ENCODE results near the gene ADH1A. TPM values are rescaled to one million over a fixed set of nuclear protein-coding genes. Genes with fewer than 3 reads are reported as not detected.

The ADH1A gene
- total RNA-seq, 2 experiments from 2014 or later: not detected

DNA sequence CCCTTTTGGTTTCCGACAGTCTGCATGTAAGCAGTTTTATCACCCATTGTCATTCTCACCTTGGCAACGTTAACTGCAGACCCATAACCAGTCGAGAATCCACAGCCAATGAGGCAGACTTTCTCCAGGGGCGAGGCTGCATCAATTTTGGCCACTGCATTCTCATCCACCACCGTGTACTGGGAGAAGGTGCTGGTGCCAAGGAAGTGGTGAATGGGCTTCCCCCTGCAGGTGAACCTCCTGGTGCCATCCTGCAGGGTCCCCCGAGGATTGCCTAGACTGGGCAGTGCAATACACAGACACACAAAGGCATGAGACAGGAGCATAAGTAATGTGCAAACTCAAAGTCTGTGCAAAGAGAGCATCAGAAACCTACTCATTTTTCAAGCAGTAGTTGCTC is 25.1 kb upstream of the ADH1A start:
- no peaks in the 10 kb centered on the region for H3K36me3 ChIP-seq (ENCODE audit: insufficient read depth, low read length)
- Mint-ChIP-seq H3K27ac (no peak overlapping the region), H3K4me1 (ENCODE audit: low read depth) (no peaks in the 10 kb centered on the region), H3K9me3 (no peaks in the 10 kb centered on the region), H3K27me3 (peaks cover 28% of the 10 kb centered on the region), H3K36me3 (ENCODE audit: low read depth) (no peaks in the 10 kb centered on the region), H3K4me3 (no peak overlapping the region)
- H3K9me3 ChIP-seq (ENCODE audit: control insufficient read depth in 1 of 2, insufficient read depth in 1 of 2, low read length in 2 of 2): no peaks in the 10 kb centered on the region
- no peak overlapping the region for H3K27ac ChIP-seq (ENCODE audit: low read depth in 1 of 2, low read length in 2 of 2)
- TF ChIP-seq, protein P1, sequence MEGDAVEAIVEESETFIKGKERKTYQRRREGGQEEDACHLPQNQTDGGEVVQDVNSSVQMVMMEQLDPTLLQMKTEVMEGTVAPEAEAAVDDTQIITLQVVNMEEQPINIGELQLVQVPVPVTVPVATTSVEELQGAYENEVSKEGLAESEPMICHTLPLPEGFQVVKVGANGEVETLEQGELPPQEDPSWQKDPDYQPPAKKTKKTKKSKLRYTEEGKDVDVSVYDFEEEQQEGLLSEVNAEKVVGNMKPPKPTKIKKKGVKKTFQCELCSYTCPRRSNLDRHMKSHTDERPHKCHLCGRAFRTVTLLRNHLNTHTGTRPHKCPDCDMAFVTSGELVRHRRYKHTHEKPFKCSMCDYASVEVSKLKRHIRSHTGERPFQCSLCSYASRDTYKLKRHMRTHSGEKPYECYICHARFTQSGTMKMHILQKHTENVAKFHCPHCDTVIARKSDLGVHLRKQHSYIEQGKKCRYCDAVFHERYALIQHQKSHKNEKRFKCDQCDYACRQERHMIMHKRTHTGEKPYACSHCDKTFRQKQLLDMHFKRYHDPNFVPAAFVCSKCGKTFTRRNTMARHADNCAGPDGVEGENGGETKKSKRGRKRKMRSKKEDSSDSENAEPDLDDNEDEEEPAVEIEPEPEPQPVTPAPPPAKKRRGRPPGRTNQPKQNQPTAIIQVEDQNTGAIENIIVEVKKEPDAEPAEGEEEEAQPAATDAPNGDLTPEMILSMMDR (IDR thresholded peaks at IDR 0.05): no peak
- no peak for ATAC-seq (ENCODE audit: poor library complexity)
- H3K27me3 ChIP-seq (ENCODE audit: control insufficient read depth in 1 of 2, insufficient read depth in 2 of 2, low read length in 2 of 2): peaks cover 0 to 7% of the 10 kb centered on the region in 2 experiments
- no peak for DNase-seq
- POLR2A ChIA-PET: interaction anchor here (0.7 kb wide), 1 partner anchor 1473 kb away, joined by 3 read pairs; no protein-coding TSS in a partner anchor
- H3K4me1 ChIP-seq (ENCODE audit: insufficient read depth, low read length): no peaks in the 10 kb centered on the region
- intact Hi-C loops (cut with DNase I, micrococcal nuclease): no loop called here
- CTCF ChIA-PET: no interaction called here
- no peak overlapping the region for H3K4me3 ChIP-seq (ENCODE audit: low read length)

DNA sequence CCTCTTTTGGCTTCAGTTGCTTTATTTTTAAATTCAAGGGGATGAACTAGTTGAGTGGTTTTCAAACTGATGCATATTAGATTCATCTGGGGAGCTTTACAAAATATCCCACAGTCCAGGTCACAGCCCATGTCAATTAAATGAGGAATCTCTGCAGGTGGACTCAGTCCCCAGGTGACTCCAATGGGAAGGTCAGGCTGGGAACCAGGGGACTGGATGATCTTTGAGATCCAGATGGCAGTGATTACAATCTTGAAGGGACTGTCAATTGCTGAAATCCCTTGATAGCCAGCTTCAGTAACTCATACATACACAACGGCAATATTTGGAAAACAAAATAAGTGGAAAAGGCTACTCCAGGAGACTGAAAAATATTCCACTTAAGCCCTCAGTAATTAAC is 23.4 kb upstream of the ADH1A start:
- Mint-ChIP-seq H3K27me3 (peaks cover 27% of the 10 kb centered on the region), H3K27ac (no peak overlapping the region), H3K4me3 (no peak overlapping the region), H3K9me3 (no peaks in the 10 kb centered on the region), H3K4me1 (ENCODE audit: low read depth) (no peaks in the 10 kb centered on the region), H3K36me3 (ENCODE audit: low read depth) (no peaks in the 10 kb centered on the region)
- POLR2A ChIA-PET: no interaction called here
- Histone ChIP-seq H3K9me3 (ENCODE audit: control insufficient read depth in 1 of 2, insufficient read depth in 1 of 2, low read length in 2 of 2) (no peaks in the 10 kb centered on the region), H3K4me3 (ENCODE audit: low read length) (no peak overlapping the region), H3K4me1 (ENCODE audit: insufficient read depth, low read length) (no peaks in the 10 kb centered on the region), H3K36me3 (ENCODE audit: insufficient read depth, low read length) (no peaks in the 10 kb centered on the region), H3K27ac (ENCODE audit: low read depth in 1 of 2, low read length in 2 of 2) (no peak overlapping the region), H3K27me3 (ENCODE audit: control insufficient read depth in 1 of 2, insufficient read depth in 2 of 2, low read length in 2 of 2) (peaks cover 0 to 7% of the 10 kb centered on the region in 2 experiments)
- ATAC-seq (ENCODE audit: poor library complexity): no peak
- intact Hi-C loops (cut with DNase I, micrococcal nuclease): no loop called here
- no peak for DNase-seq
- TF ChIP-seq, protein P1 (IDR thresholded peaks at IDR 0.05): no peak
- CTCF ChIA-PET: no interaction called here

DNA sequence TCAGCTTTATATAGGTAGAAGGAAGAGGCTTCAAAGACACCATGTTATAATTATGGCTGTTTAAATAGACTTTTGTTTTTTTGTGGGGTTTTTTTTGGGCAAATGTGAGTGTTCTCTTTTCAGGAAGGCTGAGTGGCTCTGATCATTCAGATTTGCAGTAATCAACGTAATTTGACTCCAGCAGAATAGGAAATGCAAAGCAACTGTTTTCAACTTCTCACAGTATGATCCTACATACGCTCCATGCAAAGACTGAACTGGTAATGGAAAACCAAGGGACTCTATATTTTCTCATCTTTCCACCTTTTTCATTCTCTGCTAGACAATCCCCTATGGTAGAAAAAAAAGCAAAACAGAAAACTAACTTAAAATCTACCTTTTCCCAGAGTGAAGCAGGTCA is 19.6 kb upstream of the ADH1A start:
- CTCF ChIA-PET: no interaction called here
- Mint-ChIP-seq H3K9me3 (no peaks in the 10 kb centered on the region), H3K27me3 (peaks cover 26% of the 10 kb centered on the region), H3K36me3 (ENCODE audit: low read depth) (no peaks in the 10 kb centered on the region), H3K27ac (no peak overlapping the region), H3K4me1 (ENCODE audit: low read depth) (no peaks in the 10 kb centered on the region), H3K4me3 (no peak overlapping the region)
- ATAC-seq (ENCODE audit: poor library complexity) (no peak), DNase-seq (no peak)
- Histone ChIP-seq H3K27ac (ENCODE audit: low read depth in 1 of 2, low read length in 2 of 2) (no peak overlapping the region), H3K9me3 (ENCODE audit: control insufficient read depth in 1 of 2, insufficient read depth in 1 of 2, low read length in 2 of 2) (no peaks in the 10 kb centered on the region), H3K4me3 (ENCODE audit: low read length) (no peak overlapping the region), H3K4me1 (ENCODE audit: insufficient read depth, low read length) (no peaks in the 10 kb centered on the region), H3K36me3 (ENCODE audit: insufficient read depth, low read length) (no peaks in the 10 kb centered on the region), H3K27me3 (ENCODE audit: control insufficient read depth in 1 of 2, insufficient read depth in 2 of 2, low read length in 2 of 2) (peaks cover 0 to 4% of the 10 kb centered on the region in 2 experiments)
- TF ChIP-seq, protein P1 (IDR thresholded peaks at IDR 0.05): no peak
- intact Hi-C loops (cut with DNase I, micrococcal nuclease): no loop called here
- POLR2A ChIA-PET: no interaction called here
